ENCODE results near the gene MARF1.
"Not testable (repeated sequence)": the region's sequence is repeated elsewhere in the genome, so short reads cannot be mapped to it uniquely, and the experiment has no call there.

The MARF1 gene

GRCh38 chr16:15653227-15653626 lies 10.3 kb upstream of the MARF1 start:
- DNase-seq = no peak

DNA sequence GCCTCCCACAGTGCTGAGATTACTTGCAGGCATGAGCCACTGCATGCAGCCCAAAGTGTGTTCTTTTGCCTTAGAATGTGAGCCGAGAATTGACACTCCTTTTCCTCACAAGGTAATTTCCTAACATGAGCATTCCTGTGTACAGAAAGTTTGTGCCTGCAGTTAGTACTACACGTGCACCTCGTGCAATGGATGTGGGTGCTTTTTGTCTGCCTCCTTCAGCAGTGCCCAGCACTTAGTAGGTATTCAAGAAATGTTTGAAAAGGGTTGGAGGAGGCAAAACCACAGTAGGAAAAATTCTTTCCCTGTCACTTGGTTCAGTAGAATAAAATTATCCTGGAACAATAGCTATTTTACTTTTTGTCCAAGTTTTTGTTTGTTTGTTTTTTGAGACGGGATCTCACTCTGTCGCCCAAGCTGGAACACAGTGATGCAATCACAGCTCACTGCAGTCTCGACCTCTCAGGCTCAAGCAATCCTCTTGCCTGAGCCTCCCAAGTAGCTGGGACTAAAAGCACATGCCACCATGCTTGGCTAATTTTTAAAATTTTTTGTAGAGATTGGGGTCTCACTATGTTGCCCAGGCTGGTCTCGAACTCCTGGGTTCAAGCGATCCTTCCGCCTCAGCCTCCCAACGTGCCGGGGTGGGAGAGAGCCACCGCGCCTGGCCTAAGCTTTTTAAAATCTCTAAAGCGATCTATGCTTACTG lies 9.5 kb upstream of the MARF1 start:
- DNase-seq = no peak

GRCh38 chr16:15650698-15651171 lies 7.8 kb upstream of the MARF1 start:
- DNase-seq = peak in 4 of 5 experiments; percentile 29 to 59 (median 37)

GRCh38 chr16:15650019-15650697 lies 7.2 kb upstream of the MARF1 start, which contains the start of gene NDE1:
NDE1 (plus strand) TSS chr16:15650245; CDS start chr16:15664779, 14,534 bp downstream.
- DNase-seq = peak; percentile 70 to 91 (median 86)

DNA sequence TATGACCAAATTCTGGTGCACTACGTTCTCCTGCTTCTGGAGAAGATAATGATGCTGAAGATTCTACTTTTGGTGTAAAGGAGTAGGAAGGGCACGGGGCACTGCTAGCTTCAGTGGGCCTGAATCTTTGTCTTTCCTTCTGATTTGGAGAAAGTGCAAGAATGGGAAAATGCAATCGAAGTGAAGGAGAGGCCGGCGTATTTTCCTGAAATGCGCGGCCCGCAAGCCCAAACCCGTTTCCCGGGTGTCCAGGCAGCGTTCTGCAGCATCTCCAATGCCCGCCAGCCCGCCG lies 6.7 kb upstream of the MARF1 start:
- no peak for DNase-seq

DNA sequence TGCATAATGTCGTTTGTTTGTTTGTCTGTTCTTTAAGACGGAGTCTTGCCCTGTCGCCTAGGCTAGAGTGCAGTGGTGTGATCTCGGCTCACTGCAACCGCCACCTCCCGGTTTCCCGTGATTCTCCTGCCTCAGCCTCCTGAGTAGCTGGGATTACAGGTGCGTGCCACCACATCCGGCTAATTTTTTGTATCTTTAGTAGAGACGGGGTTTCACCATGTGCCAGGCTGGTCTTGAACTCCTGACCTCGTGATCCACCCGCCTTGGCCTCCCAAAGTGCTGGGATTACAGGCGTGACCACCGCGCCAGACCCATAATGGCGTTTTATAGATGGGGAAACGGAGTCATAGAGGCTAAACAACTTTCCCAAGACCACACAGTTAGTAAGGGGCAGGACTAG lies 6.4 kb upstream of the MARF1 start:
- not testable (repeated sequence) for DNase-seq

DNA sequence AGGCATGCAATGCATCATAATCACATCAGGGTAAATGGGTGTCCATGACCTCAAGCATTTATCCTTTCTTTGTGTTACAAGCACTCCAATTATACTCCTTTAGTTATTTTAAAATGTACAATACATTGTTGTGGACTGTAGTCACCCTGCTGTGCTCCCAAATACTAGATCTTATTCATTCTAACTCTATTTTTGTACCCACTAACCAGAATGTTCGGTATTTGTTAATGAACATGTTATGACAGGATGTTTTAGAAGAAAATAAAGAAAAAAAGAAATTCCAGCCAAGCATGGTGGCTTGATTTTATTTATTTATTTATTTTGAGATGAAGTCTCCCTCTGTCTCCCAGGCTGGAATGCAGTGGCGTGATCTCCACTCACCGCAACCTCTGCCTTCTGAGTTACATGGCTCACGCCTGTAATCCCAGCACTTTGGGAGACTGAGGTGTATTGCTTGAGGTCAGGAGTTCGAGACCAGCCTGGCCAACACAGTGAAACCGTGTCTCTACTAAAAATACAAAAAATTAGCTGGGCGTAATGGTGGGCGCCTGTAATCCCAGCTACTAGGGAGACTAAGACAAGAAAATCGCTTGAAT lies 5.3 kb upstream of the MARF1 start:
- DNase-seq = no peak

DNA sequence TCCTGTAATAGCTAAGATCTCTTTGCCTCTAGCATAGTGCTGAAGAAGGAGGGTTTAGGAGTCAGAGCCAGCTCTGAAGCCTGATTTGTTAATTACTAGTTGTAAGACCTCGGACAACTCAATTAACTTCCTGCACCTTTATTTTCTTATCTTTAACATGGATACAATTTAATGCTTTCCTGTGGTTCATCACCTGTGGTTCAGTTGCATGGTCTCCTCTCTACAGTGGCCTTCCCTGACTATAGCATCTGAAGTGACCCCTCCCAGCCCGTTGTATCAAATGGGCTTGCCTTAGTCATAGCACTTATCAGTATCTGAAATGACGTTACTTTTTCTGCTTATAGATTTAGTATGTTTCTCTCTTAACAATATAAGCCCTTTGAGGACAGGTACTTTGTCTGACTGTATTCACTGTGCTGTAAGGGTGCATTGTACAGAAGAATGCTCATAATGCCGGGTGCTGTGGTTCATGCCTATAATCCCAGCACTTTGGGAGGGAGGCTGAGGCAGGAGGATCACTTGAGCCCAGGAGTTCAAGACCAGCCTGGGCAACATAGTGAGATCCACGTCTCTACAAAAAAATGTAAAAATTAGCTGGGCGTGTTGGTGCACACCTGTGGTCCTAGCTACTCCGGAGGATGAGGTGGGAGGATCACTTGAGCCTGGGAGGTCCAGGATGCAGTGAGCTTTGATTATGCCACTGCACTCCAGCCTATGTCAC lies 4.5 kb upstream of the MARF1 start:
- DNase-seq = no peak

DNA sequence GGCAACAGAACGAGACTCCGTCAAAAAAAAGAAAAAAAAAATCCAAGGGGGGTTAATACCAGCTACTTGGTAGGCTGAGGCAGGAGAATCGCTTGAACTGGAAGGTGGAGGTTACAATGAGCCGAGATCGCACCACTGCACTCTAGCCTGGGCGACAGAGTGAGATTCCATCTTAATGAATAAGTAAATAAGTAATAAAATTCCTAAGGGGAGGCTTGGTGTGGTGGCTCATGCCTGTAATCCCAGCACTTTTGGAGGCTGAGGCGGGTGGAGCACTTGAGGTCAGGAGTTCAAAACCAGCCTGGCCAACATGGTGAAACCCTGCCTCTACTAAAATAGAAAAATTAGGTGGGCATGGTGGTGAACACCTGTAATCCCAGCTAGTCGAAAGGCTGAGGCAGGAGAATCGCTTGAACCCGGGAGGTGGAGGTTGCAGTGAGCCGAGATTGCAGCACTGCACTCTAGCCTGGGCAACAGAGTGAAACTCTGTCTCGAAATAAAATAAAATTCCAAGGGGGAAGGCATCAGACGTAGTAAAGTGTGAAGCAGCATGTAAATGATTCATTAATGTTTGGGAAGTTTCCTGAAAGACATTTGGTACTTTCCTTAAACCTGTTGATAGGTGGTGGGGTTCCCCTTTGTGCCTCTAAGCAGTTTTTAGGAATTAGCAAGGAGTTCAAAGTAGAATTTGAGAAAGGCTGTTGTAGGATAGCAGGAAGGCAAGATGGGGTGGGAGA lies 3.8 kb upstream of the MARF1 start:
- DNase-seq = not testable (repeated sequence)

DNA sequence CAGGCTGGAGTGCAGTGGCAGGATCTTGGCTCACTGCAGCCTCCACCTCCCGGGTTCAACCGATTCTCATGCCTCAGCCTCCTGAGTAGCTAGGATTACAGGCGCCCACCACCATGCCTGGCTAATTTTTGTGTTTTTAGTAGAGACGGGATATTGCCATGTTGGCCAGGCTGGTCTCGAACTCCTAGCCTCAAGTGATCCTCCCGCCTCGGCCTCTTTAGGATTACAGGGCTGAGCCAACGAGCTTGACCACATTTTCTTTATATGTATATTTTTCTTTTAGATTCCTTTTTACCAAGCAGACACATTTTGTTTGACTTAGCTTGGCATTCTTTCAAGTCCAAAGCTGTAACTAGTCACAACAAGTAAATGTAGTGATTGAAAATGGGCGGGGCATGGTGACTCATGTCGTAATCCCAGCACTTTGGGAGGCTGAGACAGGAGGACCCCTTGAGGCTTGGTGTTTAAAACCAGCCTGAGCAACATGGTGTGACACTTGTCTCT lies 2.1 kb upstream of the MARF1 start:
- peak in 1 of 5 experiments; percentile 40 for DNase-seq

- no peak for DNase-seq
Observed at GRCh38 chr16:15644267-15644961, 1.5 kb upstream of the MARF1 start.

- no peak for DNase-seq
Observed at GRCh38 chr16:15643946-15644250, 944 bp upstream of the MARF1 start.

- DNase-seq = peak; percentile 54 to 89 (median 74)
Observed at GRCh38 chr16:15642557-15643047, 352 bp downstream of the MARF1 start.

GRCh38 chr16:15641753-15642556 lies 999 bp downstream of the MARF1 start:
- peak in 1 of 5 experiments; percentile 27 for DNase-seq

DNA sequence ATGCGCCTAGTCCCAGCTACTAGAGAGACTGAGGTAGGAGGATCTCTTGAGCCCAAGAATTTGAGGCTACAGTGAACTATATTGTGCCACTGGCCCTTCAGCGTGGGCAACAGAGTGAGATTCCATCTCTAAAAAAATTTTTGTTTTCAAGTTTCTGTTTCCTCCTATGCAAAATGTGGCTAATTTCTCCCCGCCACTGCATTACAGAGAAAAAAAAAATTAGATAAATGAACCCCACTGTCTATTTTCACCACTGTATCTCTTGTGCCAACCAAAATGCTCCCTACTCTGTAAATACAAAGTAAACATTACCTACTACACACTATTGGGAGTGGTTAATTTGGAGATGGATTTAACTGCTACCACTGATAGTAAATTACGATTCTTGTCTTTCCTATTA lies 2.0 kb downstream of the MARF1 start:
- no peak for DNase-seq

- peak in 2 of 5 experiments; percentile 7 to 54 for DNase-seq
Observed at GRCh38 chr16:15639061-15639568, 3.8 kb downstream of the MARF1 start.

GRCh38 chr16:15636392-15636873 lies 6.5 kb downstream of the MARF1 start:
- peak in 1 of 5 experiments; percentile 45 for DNase-seq

DNA sequence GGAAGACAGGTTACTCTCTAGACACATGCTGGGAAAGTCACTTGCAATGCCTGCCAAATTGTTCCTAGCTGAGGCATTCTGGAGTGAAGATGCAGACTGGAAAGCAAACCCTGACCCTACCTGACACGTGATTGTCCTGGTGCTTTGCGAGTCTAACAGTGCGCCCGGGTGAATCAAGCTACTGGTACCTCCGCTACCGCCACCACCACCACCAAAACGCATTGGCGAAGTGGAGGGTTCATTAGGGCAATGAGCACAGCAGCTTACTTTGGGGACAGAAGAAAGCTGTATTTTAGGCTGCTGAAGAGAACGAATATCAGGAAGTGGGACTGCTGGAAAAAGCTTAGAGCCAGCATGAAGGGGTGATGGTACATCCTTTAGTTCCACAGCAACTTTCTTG lies 7.0 kb downstream of the MARF1 start:
- DNase-seq = no peak

DNA sequence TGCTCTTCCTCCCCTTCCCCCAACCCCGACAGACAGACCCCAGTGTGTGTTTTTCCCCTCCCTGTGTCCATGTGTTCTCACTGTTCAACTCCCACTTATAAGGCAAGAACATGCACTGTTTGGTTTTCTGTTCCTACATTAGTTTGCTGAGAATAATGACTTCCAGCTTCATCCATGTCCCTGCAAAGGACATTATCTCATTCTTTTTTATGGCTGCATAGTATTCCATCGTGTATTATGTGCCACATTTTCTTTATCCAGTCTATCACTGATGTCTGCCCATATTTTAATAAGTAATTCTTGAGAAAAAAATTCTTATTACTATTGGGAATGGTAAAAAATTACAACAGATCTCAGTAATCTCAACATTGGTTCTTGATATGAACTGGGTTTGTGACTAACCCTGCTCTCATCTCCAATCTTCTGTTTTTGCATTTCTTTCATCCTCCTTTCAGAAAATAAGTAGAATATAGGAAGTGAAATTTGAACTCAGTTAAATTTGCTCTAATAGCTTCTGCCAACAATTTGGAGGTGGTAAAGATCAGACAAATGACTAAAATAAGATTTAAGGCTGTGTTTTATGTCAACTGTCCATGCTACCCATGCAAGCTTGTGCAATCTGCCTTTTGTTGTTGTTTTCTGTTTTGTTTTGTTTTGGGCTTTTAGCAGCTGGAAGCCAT lies 11.1 kb downstream of the MARF1 start:
- no peak for DNase-seq

DNA sequence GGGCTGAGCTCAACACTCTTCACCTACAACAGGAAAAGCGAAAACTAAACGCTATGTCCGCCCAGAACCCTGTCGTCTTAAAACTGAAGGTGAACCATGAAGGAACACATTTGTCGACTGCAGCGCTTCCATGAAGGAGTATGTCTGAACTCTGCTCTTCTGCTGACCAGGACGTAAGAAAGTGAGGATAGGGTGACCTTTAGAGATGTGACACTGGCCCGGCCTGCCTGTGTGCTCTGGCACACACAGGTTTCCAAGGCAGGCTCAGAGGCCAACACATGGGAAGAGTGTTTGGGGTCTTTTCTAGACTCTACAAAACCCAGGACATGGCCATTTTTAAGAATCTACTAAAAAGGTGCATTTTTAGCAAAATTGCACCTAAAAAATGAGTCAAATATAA lies 21.1 kb downstream of the MARF1 start:
- no peak for DNase-seq

All from T-helper 2 cell (primary cell).